HG02938 (cell line): Measurements from ENCODE around the gene HHIP.
A peak's percentile ranks its signal among the peaks of the same experiment; 100 is the strongest.
"Not testable (repeated sequence)": the region's sequence is repeated elsewhere in the genome, so short reads cannot be mapped to it uniquely, and the experiment has no call there.

Source experiments
- ATAC-seq: cut with Tn5 transposase; IDR thresholded peaks from one replicate; pipeline ENCODE4 v1.9.1; 2021; ENCODE audit warnings: mild to moderate bottlenecking, moderate library complexity; ENCODE audit not compliant: unreplicated experiment

The HHIP gene

GRCh38 chr4:144739511-144740033, 93.6 kb downstream of the HHIP start:
- no peak for ATAC-seq

- ATAC-seq, result no peak
These were observed 94.4 kb downstream of the HHIP start for GRCh38 chr4:144740316-144740715.

GRCh38 chr4:144748814-144749555, 103.0 kb downstream of the HHIP start:
- no peak for ATAC-seq

GRCh38 chr4:144750348-144750747, 104.4 kb downstream of the HHIP start:
- ATAC-seq, result no peak

- no peak for ATAC-seq
These were observed 108.8 kb downstream of the HHIP start for GRCh38 chr4:144754562-144755410.

- ATAC-seq, result no peak
These were observed 112.0 kb downstream of the HHIP start for GRCh38 chr4:144757969-144758368.

- not testable (repeated sequence) for ATAC-seq
These were observed 122.9 kb downstream of the HHIP start for GRCh38 chr4:144768809-144769208.

- ATAC-seq, result no peak
These were observed 132.4 kb downstream of the HHIP start for GRCh38 chr4:144778364-144778763.

GRCh38 chr4:144782345-144782744, 136.4 kb downstream of the HHIP start:
- ATAC-seq, result no peak

- no peak for ATAC-seq
These were observed 140.0 kb downstream of the HHIP start for GRCh38 chr4:144785961-144786360.

- ATAC-seq, result peak; percentile 69
These were observed 141.7 kb downstream of the HHIP start for GRCh38 chr4:144787365-144788258.

- no peak for ATAC-seq
These were observed 142.5 kb downstream of the HHIP start for GRCh38 chr4:144788469-144788868.

GRCh38 chr4:144791933-144792332, 146.0 kb downstream of the HHIP start:
- ATAC-seq, result not testable (repeated sequence)
